Stimulated activated CD8-positive, alpha-beta memory T cell treated with anti-CD3 and anti-CD28 coated beads, Interleukin-4, amount 100 ng/mL, for 48 hours (primary cell): ENCODE data around the gene MBD3L1.

Experiments used
- DNase-seq: peaks from one replicate; pipeline ENCODE4 v3.0.0-alpha.2; 2020

MBD3L1 gene

GRCh38 chr19:8832132-8833021 lies at the start of gene MBD3L1, which contains the start of gene ZNF558:
MBD3L1 (plus strand) TSS chr19:8832377; CDS start chr19:8842679, 10,302 bp downstream.
ZNF558 (minus strand) TSS chr19:8832304; CDS start chr19:8822659, 9,645 bp downstream.
- DNase-seq: peak; percentile 99

- no peak for DNase-seq
Observed at GRCh38 chr19:8794823-8795222, 37.4 kb upstream of the MBD3L1 start.

- no peak for DNase-seq
Observed at GRCh38 chr19:8806661-8807060, 25.5 kb upstream of the MBD3L1 start.

- no peak for DNase-seq
Observed at GRCh38 chr19:8811315-8812172, 20.6 kb upstream of the MBD3L1 start.

GRCh38 chr19:8814176-8814575 lies 18.0 kb upstream of the MBD3L1 start:
- no peak for DNase-seq

- no peak for DNase-seq
Observed at GRCh38 chr19:8815780-8816179, 16.4 kb upstream of the MBD3L1 start.

GRCh38 chr19:8820234-8820633 lies 11.9 kb upstream of the MBD3L1 start:
- no peak for DNase-seq

- DNase-seq: no peak
Observed at GRCh38 chr19:8821748-8822241, 10.4 kb upstream of the MBD3L1 start.

GRCh38 chr19:8826371-8826770 lies 5.8 kb upstream of the MBD3L1 start:
- no peak for DNase-seq

- no peak for DNase-seq
Observed at GRCh38 chr19:8827277-8827676, 4.9 kb upstream of the MBD3L1 start.

GRCh38 chr19:8831373-8831772 lies 804 bp upstream of the MBD3L1 start:
- DNase-seq: no peak

- DNase-seq: no peak
Observed at GRCh38 chr19:8831832-8832131, 395 bp upstream of the MBD3L1 start.

GRCh38 chr19:8835446-8835845 lies 3.3 kb downstream of the MBD3L1 start:
- DNase-seq: no peak

GRCh38 chr19:8835877-8836276 lies 3.7 kb downstream of the MBD3L1 start:
- DNase-seq: no peak

- no peak for DNase-seq
Observed at GRCh38 chr19:8840708-8841107, 8.5 kb downstream of the MBD3L1 start.

- no peak for DNase-seq
Observed at GRCh38 chr19:8846819-8847218, 14.6 kb downstream of the MBD3L1 start.

- DNase-seq: no peak
Observed at GRCh38 chr19:8849232-8849631, 17.1 kb downstream of the MBD3L1 start.

GRCh38 chr19:8850488-8850887 lies 18.3 kb downstream of the MBD3L1 start:
- no peak for DNase-seq

GRCh38 chr19:8858260-8858659 lies 26.1 kb downstream of the MBD3L1 start:
- no peak for DNase-seq

GRCh38 chr19:8866344-8866743 lies 34.2 kb downstream of the MBD3L1 start:
- no peak for DNase-seq

- DNase-seq: no peak
Observed at GRCh38 chr19:8877854-8878705, 45.9 kb downstream of the MBD3L1 start.

- no peak for DNase-seq
Observed at GRCh38 chr19:8880868-8881488, 48.8 kb downstream of the MBD3L1 start.
